ENCODE measurements around the gene GAGE12F. TPM values are rescaled to one million over a fixed set of nuclear protein-coding genes. Genes with fewer than 3 reads are reported as not detected.
"Not testable (repeated sequence)": the region's sequence is repeated elsewhere in the genome, so short reads cannot be mapped to it uniquely, and the experiment has no call there.

GAGE12F gene, protein sequence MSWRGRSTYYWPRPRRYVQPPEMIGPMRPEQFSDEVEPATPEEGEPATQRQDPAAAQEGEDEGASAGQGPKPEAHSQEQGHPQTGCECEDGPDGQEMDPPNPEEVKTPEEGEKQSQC
- total RNA-seq: not detected
- long read RNA-seq: 0 reads

DNA sequence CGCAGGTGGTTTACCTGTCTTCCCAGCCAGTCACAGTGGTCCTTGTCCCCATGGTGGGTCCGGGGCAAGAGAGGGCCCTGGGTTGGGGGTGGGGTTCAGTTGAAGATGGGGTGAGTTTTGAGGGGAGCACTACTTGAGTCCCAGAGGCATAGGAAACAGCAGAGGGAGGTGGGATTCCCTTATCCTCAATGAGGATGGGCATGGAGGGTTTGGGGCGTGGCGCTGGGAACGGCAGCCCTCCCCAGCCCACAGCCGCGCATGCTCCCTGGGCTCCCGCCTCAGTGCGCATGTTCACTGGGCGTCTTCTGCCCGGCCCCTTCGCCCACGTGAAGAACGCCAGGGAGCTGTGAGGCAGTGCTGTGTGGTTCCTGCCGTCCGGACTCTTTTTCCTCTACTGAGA is at the start of gene GAGE12F:
GAGE12F (plus strand) TSS at position 301 of the 400 bp plus-strand sequence. CDS start 1,155 bp downstream, outside the sequence.
- DNase-seq; intact Hi-C loops (cut with DNase I); ATAC-seq (ENCODE audit: poor library complexity): not testable (repeated sequence)

DNA sequence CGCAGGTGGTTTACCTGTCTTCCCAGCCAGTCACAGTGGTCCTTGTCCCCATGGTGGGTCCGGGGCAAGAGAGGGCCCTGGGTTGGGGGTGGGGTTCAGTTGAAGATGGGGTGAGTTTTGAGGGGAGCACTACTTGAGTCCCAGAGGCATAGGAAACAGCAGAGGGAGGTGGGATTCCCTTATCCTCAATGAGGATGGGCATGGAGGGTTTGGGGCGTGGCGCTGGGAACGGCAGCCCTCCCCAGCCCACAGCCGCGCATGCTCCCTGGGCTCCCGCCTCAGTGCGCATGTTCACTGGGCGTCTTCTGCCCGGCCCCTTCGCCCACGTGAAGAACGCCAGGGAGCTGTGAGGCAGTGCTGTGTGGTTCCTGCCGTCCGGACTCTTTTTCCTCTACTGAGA is 28.8 kb upstream of the GAGE12F start, which contains the start of gene GAGE12C:
GAGE12C (plus strand) TSS at position 301 of the 400 bp plus-strand sequence. CDS start 1,155 bp downstream, outside the sequence.
- intact Hi-C loops (cut with DNase I); ATAC-seq (ENCODE audit: poor library complexity); DNase-seq: not testable (repeated sequence)

DNA sequence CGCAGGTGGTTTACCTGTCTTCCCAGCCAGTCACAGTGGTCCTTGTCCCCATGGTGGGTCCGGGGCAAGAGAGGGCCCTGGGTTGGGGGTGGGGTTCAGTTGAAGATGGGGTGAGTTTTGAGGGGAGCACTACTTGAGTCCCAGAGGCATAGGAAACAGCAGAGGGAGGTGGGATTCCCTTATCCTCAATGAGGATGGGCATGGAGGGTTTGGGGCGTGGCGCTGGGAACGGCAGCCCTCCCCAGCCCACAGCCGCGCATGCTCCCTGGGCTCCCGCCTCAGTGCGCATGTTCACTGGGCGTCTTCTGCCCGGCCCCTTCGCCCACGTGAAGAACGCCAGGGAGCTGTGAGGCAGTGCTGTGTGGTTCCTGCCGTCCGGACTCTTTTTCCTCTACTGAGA is 19.2 kb upstream of the GAGE12F start, which contains the start of gene GAGE12D:
GAGE12D (plus strand) TSS at position 301 of the 400 bp plus-strand sequence. CDS start 1,155 bp downstream, outside the sequence.
- intact Hi-C loops (cut with DNase I); DNase-seq; ATAC-seq (ENCODE audit: poor library complexity): not testable (repeated sequence)

DNA sequence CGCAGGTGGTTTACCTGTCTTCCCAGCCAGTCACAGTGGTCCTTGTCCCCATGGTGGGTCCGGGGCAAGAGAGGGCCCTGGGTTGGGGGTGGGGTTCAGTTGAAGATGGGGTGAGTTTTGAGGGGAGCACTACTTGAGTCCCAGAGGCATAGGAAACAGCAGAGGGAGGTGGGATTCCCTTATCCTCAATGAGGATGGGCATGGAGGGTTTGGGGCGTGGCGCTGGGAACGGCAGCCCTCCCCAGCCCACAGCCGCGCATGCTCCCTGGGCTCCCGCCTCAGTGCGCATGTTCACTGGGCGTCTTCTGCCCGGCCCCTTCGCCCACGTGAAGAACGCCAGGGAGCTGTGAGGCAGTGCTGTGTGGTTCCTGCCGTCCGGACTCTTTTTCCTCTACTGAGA is 9.7 kb upstream of the GAGE12F start, which contains the start of gene GAGE12E:
GAGE12E (plus strand) TSS at position 301 of the 400 bp plus-strand sequence. CDS start 1,155 bp downstream, outside the sequence.
- intact Hi-C loops (cut with DNase I); DNase-seq; ATAC-seq (ENCODE audit: poor library complexity): not testable (repeated sequence)

DNA sequence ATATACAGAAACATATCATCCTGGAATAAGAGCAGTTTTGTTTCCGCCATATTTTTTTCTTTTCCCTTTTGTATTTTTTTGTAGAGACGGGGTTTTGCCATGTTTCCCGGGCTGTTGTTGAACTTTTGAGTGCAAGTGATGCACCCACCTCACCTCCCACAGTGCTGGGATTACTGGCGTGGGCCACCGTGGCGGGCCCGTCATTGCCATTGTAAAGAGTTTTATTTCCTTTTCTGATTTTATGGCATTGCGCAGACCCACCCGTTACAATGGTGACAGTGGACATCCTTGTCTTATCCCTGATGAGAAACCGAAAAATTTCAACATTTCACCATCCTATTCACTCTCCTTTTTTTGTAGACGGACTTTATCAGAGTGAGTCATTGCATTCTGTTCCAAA is 8.1 kb downstream of the GAGE12F start:
- peak; percentile 25 for DNase-seq
- intact Hi-C loops (cut with DNase I); ATAC-seq (ENCODE audit: poor library complexity): not testable (repeated sequence)

DNA sequence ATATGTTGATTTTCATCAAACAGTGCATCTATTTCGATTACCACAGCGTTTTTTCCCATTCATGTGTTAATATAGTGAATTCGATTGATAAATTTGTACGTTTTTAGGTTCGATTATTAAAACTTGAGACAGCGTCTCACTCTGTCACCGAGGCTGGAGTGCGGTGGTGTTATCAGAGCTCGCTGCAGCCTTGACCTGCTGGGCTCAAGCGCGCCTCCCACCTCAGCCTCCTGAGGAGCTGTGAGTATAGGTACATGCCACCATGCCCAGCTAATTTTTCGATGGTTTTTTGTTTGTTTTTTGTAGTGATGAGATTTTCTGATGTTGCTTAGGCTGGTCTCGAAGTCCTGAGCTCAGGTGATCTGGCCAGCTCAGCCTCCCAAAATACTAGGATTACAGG is 8.5 kb downstream of the GAGE12F start:
- intact Hi-C loops (cut with DNase I); DNase-seq; ATAC-seq (ENCODE audit: poor library complexity): not testable (repeated sequence)

DNA sequence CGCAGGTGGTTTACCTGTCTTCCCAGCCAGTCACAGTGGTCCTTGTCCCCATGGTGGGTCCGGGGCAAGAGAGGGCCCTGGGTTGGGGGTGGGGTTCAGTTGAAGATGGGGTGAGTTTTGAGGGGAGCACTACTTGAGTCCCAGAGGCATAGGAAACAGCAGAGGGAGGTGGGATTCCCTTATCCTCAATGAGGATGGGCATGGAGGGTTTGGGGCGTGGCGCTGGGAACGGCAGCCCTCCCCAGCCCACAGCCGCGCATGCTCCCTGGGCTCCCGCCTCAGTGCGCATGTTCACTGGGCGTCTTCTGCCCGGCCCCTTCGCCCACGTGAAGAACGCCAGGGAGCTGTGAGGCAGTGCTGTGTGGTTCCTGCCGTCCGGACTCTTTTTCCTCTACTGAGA is 9.5 kb downstream of the GAGE12F start, which contains the start of gene GAGE12G:
GAGE12G (plus strand) TSS at position 301 of the 400 bp plus-strand sequence. CDS start 1,155 bp downstream, outside the sequence.
- ATAC-seq (ENCODE audit: poor library complexity); intact Hi-C loops (cut with DNase I); DNase-seq: not testable (repeated sequence)

DNA sequence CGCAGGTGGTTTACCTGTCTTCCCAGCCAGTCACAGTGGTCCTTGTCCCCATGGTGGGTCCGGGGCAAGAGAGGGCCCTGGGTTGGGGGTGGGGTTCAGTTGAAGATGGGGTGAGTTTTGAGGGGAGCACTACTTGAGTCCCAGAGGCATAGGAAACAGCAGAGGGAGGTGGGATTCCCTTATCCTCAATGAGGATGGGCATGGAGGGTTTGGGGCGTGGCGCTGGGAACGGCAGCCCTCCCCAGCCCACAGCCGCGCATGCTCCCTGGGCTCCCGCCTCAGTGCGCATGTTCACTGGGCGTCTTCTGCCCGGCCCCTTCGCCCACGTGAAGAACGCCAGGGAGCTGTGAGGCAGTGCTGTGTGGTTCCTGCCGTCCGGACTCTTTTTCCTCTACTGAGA is 19.0 kb downstream of the GAGE12F start, which contains the start of gene GAGE12H:
GAGE12H (plus strand) TSS at position 301 of the 400 bp plus-strand sequence. CDS start 1,155 bp downstream, outside the sequence.
- DNase-seq; intact Hi-C loops (cut with DNase I); ATAC-seq (ENCODE audit: poor library complexity): not testable (repeated sequence)

DNA sequence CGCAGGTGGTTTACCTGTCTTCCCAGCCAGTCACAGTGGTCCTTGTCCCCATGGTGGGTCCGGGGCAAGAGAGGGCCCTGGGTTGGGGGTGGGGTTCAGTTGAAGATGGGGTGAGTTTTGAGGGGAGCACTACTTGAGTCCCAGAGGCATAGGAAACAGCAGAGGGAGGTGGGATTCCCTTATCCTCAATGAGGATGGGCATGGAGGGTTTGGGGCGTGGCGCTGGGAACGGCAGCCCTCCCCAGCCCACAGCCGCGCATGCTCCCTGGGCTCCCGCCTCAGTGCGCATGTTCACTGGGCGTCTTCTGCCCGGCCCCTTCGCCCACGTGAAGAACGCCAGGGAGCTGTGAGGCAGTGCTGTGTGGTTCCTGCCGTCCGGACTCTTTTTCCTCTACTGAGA is 28.6 kb downstream of the GAGE12F start, which contains the start of gene GAGE2A:
GAGE2A (plus strand) TSS at position 301 of the 400 bp plus-strand sequence. CDS start 1,155 bp downstream, outside the sequence.
- DNase-seq; intact Hi-C loops (cut with DNase I); ATAC-seq (ENCODE audit: poor library complexity): not testable (repeated sequence)

DNA sequence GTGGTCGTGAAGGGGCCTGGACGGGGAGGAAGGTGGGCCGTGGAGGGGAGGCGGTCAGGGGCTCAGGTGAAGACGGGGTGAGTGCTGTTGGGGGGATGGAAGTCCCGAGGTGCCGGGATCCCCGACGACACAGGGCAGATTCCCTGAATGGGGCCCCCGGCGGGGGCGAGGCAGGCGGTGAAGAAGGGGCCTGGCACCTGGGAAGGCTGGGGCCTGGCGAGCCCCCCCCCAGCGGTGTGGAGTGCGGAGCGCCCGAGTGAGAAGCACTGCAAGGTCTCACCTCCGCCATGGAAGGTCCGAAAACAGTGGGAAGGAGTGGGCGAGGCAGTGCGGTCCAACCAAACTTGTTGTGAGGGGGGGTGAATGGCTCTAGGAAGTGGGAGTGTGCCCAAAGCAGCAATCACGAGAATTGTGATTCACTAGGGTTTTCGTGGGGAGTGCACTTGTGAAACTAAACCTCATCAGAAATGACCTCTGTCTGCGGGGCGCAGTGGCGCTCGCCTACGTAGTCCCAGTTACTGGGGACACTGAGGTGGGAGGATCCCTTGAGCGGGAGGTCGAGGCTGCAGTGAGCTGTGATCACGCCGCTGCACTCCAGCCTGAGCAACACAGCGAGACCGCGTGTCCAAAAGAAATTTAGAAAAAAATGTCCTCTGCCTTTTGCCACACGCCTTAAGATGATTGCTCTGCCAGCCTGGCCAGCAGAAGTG is 29.3 kb downstream of the GAGE12F start:
- ATAC-seq (ENCODE audit: poor library complexity); intact Hi-C loops (cut with DNase I): not testable (repeated sequence)
- peak; percentile 29 for DNase-seq

DNA sequence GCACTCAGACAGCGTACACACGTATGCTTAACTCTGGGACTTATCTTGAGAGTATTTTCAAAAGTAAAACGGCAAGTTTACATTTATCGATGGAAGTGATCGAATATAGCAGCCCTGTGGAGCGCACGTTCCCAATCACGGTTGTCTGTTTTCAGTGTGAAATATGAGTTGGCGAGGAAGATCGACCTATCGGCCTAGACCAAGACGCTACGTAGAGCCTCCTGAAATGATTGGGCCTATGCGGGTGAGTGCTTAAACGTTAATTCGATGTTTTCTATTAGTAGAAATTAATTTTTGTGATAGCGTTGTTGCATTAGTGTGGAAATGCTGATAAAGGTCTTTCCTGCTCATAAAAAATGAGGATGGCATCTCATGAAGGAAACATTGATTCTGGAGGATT is 29.8 kb downstream of the GAGE12F start:
- intact Hi-C loops (cut with DNase I); ATAC-seq (ENCODE audit: poor library complexity); DNase-seq: not testable (repeated sequence)

DNA sequence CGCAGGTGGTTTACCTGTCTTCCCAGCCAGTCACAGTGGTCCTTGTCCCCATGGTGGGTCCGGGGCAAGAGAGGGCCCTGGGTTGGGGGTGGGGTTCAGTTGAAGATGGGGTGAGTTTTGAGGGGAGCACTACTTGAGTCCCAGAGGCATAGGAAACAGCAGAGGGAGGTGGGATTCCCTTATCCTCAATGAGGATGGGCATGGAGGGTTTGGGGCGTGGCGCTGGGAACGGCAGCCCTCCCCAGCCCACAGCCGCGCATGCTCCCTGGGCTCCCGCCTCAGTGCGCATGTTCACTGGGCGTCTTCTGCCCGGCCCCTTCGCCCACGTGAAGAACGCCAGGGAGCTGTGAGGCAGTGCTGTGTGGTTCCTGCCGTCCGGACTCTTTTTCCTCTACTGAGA is 38.1 kb downstream of the GAGE12F start, which contains the start of gene GAGE1:
GAGE1 (plus strand) TSS at position 301 of the 400 bp plus-strand sequence. CDS start 1,155 bp downstream, outside the sequence.
- intact Hi-C loops (cut with DNase I); ATAC-seq (ENCODE audit: poor library complexity); DNase-seq: not testable (repeated sequence)

DNA sequence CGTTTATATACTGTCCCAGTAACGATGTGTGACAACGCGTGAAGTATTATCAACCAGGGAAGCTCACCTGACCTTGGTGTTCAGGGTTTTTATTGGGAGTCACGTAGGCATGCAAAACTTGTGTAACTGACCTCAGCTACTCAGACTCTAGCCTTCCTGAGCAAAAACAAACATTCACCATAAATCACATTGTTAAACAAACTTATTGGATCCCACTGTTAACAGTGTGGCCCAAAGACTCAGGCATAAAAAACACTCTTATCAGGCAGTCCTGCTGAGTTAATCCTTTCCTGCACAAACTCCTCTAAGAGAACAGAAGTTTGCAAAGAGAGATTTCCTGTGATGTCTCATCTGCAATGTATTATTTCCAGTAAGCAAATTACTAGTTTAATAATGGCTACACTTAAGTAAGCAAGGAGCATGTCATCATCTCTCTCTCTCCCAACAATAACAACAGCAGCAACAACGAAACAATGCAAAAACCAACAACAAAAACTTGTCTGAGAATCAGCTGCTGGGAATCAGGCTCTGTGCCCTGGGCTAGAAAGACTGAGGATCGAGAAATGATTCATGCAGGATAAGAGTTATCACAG is 50.2 kb downstream of the GAGE12F start:
- no peak for DNase-seq
- intact Hi-C loops (cut with DNase I): no loop called here
- ATAC-seq (ENCODE audit: poor library complexity): no peak

Other genes starting within 250 kb of the GAGE12F start
- not detected for gene GAGE12J, start 238.8 kb upstream of the GAGE12F start, total RNA-seq
- not detected for gene GAGE13, start 229.3 kb upstream of the GAGE12F start, total RNA-seq
- not detected for gene GAGE12C, start 28.7 kb upstream of the GAGE12F start, total RNA-seq
- gene GAGE12D, start 19.1 kb upstream of the GAGE12F start, total RNA-seq: not detected
- gene GAGE12E, start 9.6 kb upstream of the GAGE12F start, total RNA-seq: not detected
- gene GAGE12G, start 9.6 kb downstream of the GAGE12F start, total RNA-seq: not detected
- not detected for gene GAGE12H, start 19.1 kb downstream of the GAGE12F start, total RNA-seq
- not detected for gene GAGE2A, start 28.7 kb downstream of the GAGE12F start, total RNA-seq
- not detected for gene GAGE1, start 38.2 kb downstream of the GAGE12F start, total RNA-seq
- gene PAGE1, start 135.1 kb downstream of the GAGE12F start, total RNA-seq: not detected